NCI-H460 (cell line): Measurements from ENCODE around the gene TNFRSF11A. TPM values are rescaled to one million over a fixed set of nuclear protein-coding genes. Genes with fewer than 3 reads are reported as not detected.

Experiments used
- small RNA-seq, 2 experiments: library from RNA; depleted of rRNA; stranded (forward); fragments of <200 nt; gene quantifications; one replicate each; pipeline ENCODE3, GENCODE V24; 2014
- total RNA-seq: library from RNA; depleted of rRNA; stranded (reverse); fragments of >200 nt; shearing (Covaris generic); gene quantifications from 2 replicates; pipeline ENCODE4 v1.2.3, GENCODE V29; 2014; rRNA removed

Gene TNFRSF11A
- total RNA-seq, 1 experiment from 2014 or later = 0.87 TPM

Small RNA genes lying within 50 kb of the gene (small RNA-seq; reads per million reads assigned to genes)
- gene AC100843.2 (0 reads per million in 2 experiments), gene RF00019 (0 reads per million in 2 experiments)

Other genes starting within 250 kb of the TNFRSF11A start
- gene PIGN, start 138.3 kb upstream of the TNFRSF11A start, total RNA-seq = 32.4 and 37.5 TPM in 2 replicates
- 15.7 and 18.6 TPM in 2 replicates for gene RELCH, start 138.1 kb upstream of the TNFRSF11A start, total RNA-seq
- 9.8 TPM in 2 replicates for gene ZCCHC2, start 197.7 kb downstream of the TNFRSF11A start, total RNA-seq